Stomach (tissue), 4 donors: Measurements from ENCODE around the gene KCNJ3.

ENCODE experiments used
- CTCF ChIP-seq, 7 experiments: fragments of 450-650 bp in 4 of 7; fragments of 200-600 bp in 3 of 7; sonication (generic) in 3 of 7; IDR thresholded peaks; one replicate each; pipeline ENCODE4 v1.5.1; 2016 to 2019; ENCODE audit warnings: antibody characterized with exemption in 7 of 7, control low read depth in 2 of 7, mild to moderate bottlenecking in 1 of 7
- POLR2A ChIP-seq, 4 donors: fragments of 450-650 bp; IDR thresholded peaks; one replicate each; pipeline ENCODE4 v1.6.1; 2016; ENCODE audit warnings: antibody characterized with exemption in 4 of 4, control low read depth in 2 of 4, mild to moderate bottlenecking in 1 of 4, moderate library complexity in 1 of 4
- POLR2AphosphoS5 ChIP-seq, 3 donors: sonication (generic); formaldehyde crosslinking; IDR thresholded peaks; one replicate each; pipeline ENCODE4 v1.6.1; 2016; ENCODE audit warnings: antibody characterized with exemption in 3 of 3

GRCh38 chr2:154850532-154850931 lies 152.0 kb downstream of the KCNJ3 start:
- TF ChIP-seq CTCF (IDR thresholded peaks at IDR 0.05) (no peak), POLR2AphosphoS5 (IDR thresholded peaks at IDR 0.05) (no peak), POLR2A (IDR thresholded peaks at IDR 0.05) (no peak)
